MCF 10A (cell line): ENCODE measurements around the gene SERPINB7. TPM values are rescaled to one million over a fixed set of nuclear protein-coding genes. Genes with fewer than 3 reads are reported as not detected.

Source experiments
- BruUV-seq: library from RNA; stranded (reverse); fragments of 400-500 nt; replicated peaks from 2 replicates; lab custom pipeline; 2021; lab: Mats Ljungman, UMichigan
- CTCF ChIA-PET: fragments of 300-600 bp; sonication (Branson Sonifier 250); formaldehyde crosslinking; extraction: SDS; loops from one replicate; lab custom pipeline; 2021; ENCODE audit warnings: antibody characterized with exemption, inconsistent platforms; lab: Yijun Ruan, JAX
- POLR2A ChIA-PET: fragments of 300-600, 350-650 bp; sonication (Branson Sonifier 250); formaldehyde crosslinking; extraction: SDS; loops from one replicate; lab custom pipeline; 2020; ENCODE audit warnings: antibody characterized with exemption, inconsistent platforms; lab: Yijun Ruan, JAX
- DNase-seq: peaks from one replicate; pipeline ENCODE4 v3.0.0-alpha.2; 2018; ENCODE audit not compliant: unreplicated experiment
- H3K27ac Mint-ChIP-seq: one replicate; pipeline ENCODE4 v1.8.0; 2022; ENCODE audit warnings: mild to moderate bottlenecking, low read depth, mixed read lengths; ENCODE audit not compliant: unreplicated experiment
- H3K27me3 Mint-ChIP-seq: one replicate; pipeline ENCODE4 v1.8.0; 2022; ENCODE audit warnings: mixed read lengths; ENCODE audit not compliant: insufficient read depth, unreplicated experiment
- H3K36me3 Mint-ChIP-seq: one replicate; pipeline ENCODE4 v1.8.0; 2022; ENCODE audit warnings: mild to moderate bottlenecking, moderate library complexity, mixed read lengths; ENCODE audit not compliant: insufficient read depth, unreplicated experiment
- H3K4me1 Mint-ChIP-seq: one replicate; pipeline ENCODE4 v1.8.0; 2022; ENCODE audit warnings: mixed read lengths; ENCODE audit not compliant: insufficient read depth, unreplicated experiment
- H3K4me3 Mint-ChIP-seq: one replicate; pipeline ENCODE4 v1.8.0; 2022; ENCODE audit warnings: mild to moderate bottlenecking, moderate library complexity, mixed read lengths; ENCODE audit not compliant: unreplicated experiment
- H3K9me3 Mint-ChIP-seq: one replicate; pipeline ENCODE4 v1.8.0; 2022; ENCODE audit warnings: mixed read lengths; ENCODE audit not compliant: unreplicated experiment
- intact Hi-C: fragments of 100-400 bp; cut with micrococcal nuclease; formaldehyde crosslinking; loops from 2 replicates; pipeline ENCODE4 v1.14.1; 2022
- total RNA-seq: library from RNA; stranded (reverse); gene quantifications from 2 replicates; pipeline ENCODE4 v1.2.3, GENCODE V29; 2022
- TF ChIP-seq, protein P1 (sequence below): fragments of 200-600 bp; IDR thresholded peaks from one replicate; pipeline ENCODE4 v1.8.0; 2022; ENCODE audit warnings: antibody characterized with exemption, mild to moderate bottlenecking; ENCODE audit not compliant: unreplicated experiment

The SERPINB7 gene
- total RNA-seq, 1 experiment from 2014 or later: 3.0 TPM

DNA sequence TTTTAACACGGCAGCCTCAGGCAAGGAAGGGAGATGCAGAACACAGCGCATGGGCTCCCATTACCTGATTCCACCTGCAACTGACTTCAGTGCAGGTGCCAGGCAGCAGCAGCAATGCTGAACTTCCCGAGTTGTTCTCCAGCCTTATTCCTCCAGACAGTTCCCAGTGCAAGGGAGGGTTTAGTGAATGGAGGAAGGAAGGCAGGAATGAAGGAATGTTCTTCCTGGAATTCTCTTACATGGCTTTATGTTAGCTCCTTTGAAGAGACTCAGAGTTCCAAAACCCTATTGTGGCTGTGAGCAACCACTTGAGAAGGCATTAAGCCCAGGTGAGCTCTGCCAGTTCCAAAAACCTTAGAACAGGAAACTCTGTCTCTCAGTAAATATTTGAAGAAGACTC lies 45.5 kb downstream of the SERPINB7 start:
- CTCF ChIA-PET: no interaction called here
- TF ChIP-seq, protein P1, sequence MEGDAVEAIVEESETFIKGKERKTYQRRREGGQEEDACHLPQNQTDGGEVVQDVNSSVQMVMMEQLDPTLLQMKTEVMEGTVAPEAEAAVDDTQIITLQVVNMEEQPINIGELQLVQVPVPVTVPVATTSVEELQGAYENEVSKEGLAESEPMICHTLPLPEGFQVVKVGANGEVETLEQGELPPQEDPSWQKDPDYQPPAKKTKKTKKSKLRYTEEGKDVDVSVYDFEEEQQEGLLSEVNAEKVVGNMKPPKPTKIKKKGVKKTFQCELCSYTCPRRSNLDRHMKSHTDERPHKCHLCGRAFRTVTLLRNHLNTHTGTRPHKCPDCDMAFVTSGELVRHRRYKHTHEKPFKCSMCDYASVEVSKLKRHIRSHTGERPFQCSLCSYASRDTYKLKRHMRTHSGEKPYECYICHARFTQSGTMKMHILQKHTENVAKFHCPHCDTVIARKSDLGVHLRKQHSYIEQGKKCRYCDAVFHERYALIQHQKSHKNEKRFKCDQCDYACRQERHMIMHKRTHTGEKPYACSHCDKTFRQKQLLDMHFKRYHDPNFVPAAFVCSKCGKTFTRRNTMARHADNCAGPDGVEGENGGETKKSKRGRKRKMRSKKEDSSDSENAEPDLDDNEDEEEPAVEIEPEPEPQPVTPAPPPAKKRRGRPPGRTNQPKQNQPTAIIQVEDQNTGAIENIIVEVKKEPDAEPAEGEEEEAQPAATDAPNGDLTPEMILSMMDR: no peak
- Mint-ChIP-seq H3K27ac (no peak overlapping the region), H3K4me1 (peaks cover 19% of the 10 kb centered on the region), H3K36me3 (no peaks in the 10 kb centered on the region), H3K27me3 (no peaks in the 10 kb centered on the region), H3K9me3 (peaks cover 15% of the 10 kb centered on the region), H3K4me3 (no peak overlapping the region)
- intact Hi-C loops: no loop called here
- POLR2A ChIA-PET: interaction anchor here (1.3 kb wide), 1 partner anchor 10 kb away, joined by 3 read pairs; no protein-coding TSS in a partner anchor
- no TSS peak for BruUV-seq
- no peak for DNase-seq

DNA sequence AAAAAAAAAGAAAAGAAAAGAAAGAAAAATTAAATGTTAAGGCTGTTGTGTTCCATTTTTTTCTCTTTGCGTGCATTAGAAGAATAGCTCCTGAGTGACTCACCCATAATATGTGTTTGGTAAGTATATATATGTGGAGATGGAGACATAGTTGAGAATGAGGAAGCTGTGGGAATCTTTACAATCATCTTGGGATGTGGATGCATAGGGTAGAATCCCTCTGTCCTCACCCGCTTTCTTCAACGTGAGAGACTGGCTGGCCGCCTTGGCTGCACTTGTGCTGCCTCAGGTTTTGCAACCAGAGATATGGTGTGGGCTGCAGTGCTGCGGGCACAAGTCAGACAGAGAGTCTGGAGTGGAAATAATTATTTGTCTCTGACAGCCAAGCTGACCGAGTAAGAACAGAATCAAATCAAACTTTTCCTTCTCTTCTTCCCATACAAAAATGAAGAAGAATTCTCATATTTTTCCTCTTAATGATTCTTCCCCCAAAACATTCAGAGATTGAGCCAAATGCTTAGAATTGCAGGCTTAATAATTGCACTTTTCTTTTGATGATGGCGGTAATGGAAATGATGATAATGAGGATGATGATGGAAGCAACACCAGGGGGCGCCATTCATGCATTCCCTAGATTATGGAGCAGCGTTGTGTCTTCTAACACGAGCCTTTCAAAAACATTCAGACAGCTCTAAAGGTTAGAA lies 48.5 kb downstream of the SERPINB7 start:
- no peaks in the 10 kb centered on the region for H3K9me3 Mint-ChIP-seq
- CTCF ChIA-PET: interaction anchor here (0.6 to 1.6 kb wide), 9 partner anchors 14 to 1619 kb away, joined by 3 to 5 read pairs (median 3); partner anchors contain the start of gene SERPINB11
- peaks cover 4% of the 10 kb centered on the region for H3K4me1 Mint-ChIP-seq
- TF ChIP-seq, protein P1: peak; percentile 33
- no peaks in the 10 kb centered on the region for H3K36me3 Mint-ChIP-seq
- H3K4me3 Mint-ChIP-seq: no peak overlapping the region
- no peak overlapping the region for H3K27ac Mint-ChIP-seq
- BruUV-seq: no TSS peak
- POLR2A ChIA-PET: interaction anchor here (0.6 kb wide), 1 partner anchor 322 kb away, joined by 4 read pairs; no protein-coding TSS in a partner anchor
- H3K27me3 Mint-ChIP-seq: no peaks in the 10 kb centered on the region
- peak; percentile 36 for DNase-seq
- intact Hi-C loops: no loop called here

DNA sequence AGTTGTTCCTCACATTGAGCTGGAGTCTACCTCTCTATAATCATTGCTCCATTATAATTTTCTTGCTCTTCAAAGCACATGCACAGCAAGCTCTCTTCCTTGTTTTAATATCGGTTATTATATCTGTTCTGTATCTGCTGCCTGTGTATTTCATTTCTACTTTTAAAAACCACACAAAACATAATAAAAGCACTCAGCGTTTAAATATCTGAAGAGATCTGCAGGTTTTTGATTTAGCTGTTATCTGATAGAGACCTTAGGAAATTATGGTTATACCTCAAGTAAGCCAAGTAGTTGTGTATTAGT lies 49.0 kb downstream of the SERPINB7 start:
- ChIA-PET POLR2A (no interaction called here), CTCF (interaction anchor here (0.6 to 1.6 kb wide), 6 partner anchors 13 to 1619 kb away, joined by 3 to 5 read pairs (median 3); no protein-coding TSS in a partner anchor)
- H3K36me3 Mint-ChIP-seq: no peaks in the 10 kb centered on the region
- no TSS peak for BruUV-seq
- H3K9me3 Mint-ChIP-seq: no peaks in the 10 kb centered on the region
- no peaks in the 10 kb centered on the region for H3K4me1 Mint-ChIP-seq
- intact Hi-C loops: no loop called here
- no peak overlapping the region for H3K27ac Mint-ChIP-seq
- no peak for DNase-seq
- H3K27me3 Mint-ChIP-seq: no peaks in the 10 kb centered on the region
- H3K4me3 Mint-ChIP-seq: no peak overlapping the region
- TF ChIP-seq, protein P1: no peak

DNA sequence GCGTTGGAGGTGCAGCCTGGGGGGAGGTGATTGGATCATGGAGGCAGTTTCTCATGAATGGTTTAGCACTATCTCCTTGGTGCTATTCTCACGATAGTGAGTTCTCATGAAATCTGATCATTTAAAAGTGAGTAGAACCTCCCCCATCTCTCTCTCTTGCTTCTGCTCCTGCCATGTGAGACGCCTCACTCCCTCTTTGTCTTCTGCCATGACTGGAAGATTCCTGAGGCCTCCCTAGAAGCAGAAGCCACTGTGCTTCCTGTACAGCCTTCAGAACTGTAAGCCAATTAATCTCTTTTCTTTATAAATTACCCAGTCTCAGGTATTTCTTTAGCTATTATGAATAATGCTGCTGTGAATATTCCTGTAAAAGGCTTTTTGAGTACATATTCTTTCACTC lies 52.9 kb downstream of the SERPINB7 start:
- intact Hi-C loops: no loop called here
- ChIA-PET CTCF (interaction anchor here (0.6 to 1.1 kb wide), 2 partner anchors 15 to 316 kb away, joined by 3 to 4 read pairs; no protein-coding TSS in a partner anchor), POLR2A (no interaction called here)
- BruUV-seq: no TSS peak
- Mint-ChIP-seq H3K27me3 (no peaks in the 10 kb centered on the region), H3K4me3 (no peak overlapping the region), H3K36me3 (no peaks in the 10 kb centered on the region), H3K27ac (no peak overlapping the region), H3K4me1 (peaks cover 28% of the 10 kb centered on the region), H3K9me3 (no peaks in the 10 kb centered on the region)
- DNase-seq: no peak
- TF ChIP-seq, protein P1: no peak
